GM18519 (cell line): ENCODE data around the gene OR1N2.
"Not testable (repeated sequence)": the region's sequence is repeated elsewhere in the genome, so short reads cannot be mapped to it uniquely, and the experiment has no call there.

Source experiments
- ATAC-seq: cut with Tn5 transposase; IDR thresholded peaks from one replicate; pipeline ENCODE4 v1.9.1; 2021; ENCODE audit warnings: mild to moderate bottlenecking, moderate library complexity; ENCODE audit not compliant: unreplicated experiment, low FRiP score

Gene OR1N2, protein sequence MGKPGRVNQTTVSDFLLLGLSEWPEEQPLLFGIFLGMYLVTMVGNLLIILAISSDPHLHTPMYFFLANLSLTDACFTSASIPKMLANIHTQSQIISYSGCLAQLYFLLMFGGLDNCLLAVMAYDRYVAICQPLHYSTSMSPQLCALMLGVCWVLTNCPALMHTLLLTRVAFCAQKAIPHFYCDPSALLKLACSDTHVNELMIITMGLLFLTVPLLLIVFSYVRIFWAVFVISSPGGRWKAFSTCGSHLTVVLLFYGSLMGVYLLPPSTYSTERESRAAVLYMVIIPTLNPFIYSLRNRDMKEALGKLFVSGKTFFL

GRCh38 chr9:122552812-122553211, at the start of gene OR1N2:
TSS of gene OR1N2 (plus strand) at chr9:122553112. CDS start at chr9:122553212, 100 bp downstream.
- no peak for ATAC-seq

GRCh38 chr9:122506964-122507363, 45.9 kb upstream of the OR1N2 start:
- no peak for ATAC-seq

DNA sequence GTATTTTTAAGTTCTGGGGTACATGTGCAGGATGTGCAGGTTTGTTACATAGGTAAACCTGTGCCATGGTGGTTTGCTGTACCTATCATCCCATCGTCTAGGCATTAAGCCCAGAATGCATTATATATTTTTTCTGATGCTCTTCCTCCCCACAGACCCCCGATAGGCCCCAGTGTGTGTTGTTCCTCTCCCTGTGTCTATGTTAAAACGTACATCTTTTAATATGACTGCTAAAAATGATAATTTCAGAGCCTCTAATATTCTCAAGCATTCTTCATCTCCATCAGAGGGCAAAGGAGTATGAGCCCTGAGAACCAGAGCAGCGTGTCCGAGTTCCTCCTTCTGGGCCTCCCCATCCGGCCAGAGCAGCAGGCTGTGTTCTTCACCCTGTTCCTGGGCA, 42.4 kb upstream of the OR1N2 start, which contains the start of gene OR1J2:
OR1J2 (plus strand) TSS at position 301 of the 400 bp plus-strand sequence; CDS start at position 301, 0 bp downstream.
- no peak for ATAC-seq

DNA sequence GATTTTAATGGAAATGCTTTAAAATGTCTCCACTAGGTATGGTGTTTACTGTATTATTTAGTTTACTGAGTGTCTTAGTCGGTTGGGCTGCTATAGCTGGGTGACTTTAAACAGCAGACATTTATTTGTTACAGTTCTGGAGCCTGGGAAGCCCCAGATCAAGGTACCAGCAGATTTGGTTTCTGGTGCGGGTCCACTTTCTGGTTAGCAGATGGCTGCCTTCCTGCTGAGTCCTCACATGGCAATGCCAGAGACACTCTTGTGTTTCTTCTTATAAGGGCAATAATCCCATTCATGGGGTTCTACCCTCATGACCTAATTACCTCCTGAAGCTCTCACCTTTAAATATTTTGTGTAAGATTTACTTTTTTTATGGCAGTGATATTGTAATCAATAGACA, 34.7 kb upstream of the OR1N2 start:
- no peak for ATAC-seq

- no peak for ATAC-seq
Measured at GRCh38 chr9:122518841-122519240, 34.1 kb upstream of the OR1N2 start, which contains the start of gene OR1J4. TSS of gene OR1J4 (plus strand) at chr9:122519141. CDS start at chr9:122519141, 0 bp downstream.

DNA sequence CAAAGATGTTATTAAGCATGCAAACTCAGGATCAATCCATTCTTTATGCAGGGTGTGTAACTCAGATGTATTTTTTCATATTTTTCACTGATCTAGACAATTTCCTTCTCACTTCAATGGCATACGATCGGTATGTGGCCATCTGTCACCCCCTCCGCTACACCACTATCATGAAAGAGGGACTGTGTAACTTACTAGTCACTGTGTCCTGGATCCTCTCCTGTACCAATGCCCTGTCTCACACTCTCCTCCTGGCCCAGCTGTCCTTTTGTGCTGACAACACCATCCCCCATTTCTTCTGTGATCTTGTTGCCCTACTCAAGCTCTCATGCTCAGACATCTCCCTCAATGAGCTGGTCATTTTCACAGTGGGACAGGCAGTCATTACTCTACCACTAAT, 33.5 kb upstream of the OR1N2 start:
- no peak for ATAC-seq

GRCh38 chr9:122526602-122527001, 26.3 kb upstream of the OR1N2 start:
- no peak for ATAC-seq

GRCh38 chr9:122527193-122527592, 25.7 kb upstream of the OR1N2 start, which contains the start of gene OR1N1:
TSS of gene OR1N1 (minus strand) at chr9:122527293. CDS start at chr9:122527293, 0 bp downstream.
- no peak for ATAC-seq

GRCh38 chr9:122531157-122531556, 21.8 kb upstream of the OR1N2 start:
- ATAC-seq: not testable (repeated sequence)

DNA sequence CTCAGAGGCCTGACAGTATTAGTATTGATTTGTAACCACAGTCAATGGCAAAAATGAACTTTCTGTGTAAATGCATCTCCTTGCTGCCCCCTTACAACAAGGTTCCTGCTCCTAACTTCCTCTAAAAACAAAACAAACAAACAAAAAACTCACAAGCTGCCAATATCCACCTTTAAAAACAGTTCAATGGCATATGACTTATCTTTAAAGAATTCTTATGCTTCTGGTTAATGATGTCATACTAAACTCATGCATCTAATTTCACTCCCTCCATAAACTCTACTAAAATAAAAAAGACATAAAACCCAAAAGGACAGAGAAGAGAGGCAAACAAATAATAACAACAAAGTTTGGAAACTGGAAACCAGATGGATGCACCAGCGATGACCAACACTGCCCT, 16.8 kb upstream of the OR1N2 start:
- ATAC-seq: no peak

GRCh38 chr9:122537066-122537465, 15.8 kb upstream of the OR1N2 start:
- not testable (repeated sequence) for ATAC-seq

DNA sequence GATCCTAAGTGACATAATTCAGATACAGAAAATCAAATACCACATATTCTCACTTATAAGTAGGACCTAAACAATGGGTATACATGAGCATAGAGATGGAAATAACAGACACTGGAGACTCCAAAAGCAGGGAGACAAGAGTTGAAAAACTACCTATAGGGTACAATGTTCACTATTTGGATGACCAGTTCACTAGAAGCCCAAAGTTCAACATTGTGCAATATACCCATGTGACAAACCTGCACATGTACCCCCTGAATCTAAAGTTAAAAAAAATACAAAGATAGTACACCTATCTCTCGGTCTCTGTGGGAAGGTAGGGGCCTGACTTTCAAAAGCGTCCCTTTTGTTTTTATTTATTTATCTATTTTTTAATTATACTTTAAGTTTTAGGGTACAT, 14.2 kb upstream of the OR1N2 start:
- no peak for ATAC-seq

GRCh38 chr9:122546196-122546595, 6.7 kb upstream of the OR1N2 start:
- no peak for ATAC-seq

GRCh38 chr9:122551371-122551770, 1.5 kb upstream of the OR1N2 start:
- no peak for ATAC-seq

DNA sequence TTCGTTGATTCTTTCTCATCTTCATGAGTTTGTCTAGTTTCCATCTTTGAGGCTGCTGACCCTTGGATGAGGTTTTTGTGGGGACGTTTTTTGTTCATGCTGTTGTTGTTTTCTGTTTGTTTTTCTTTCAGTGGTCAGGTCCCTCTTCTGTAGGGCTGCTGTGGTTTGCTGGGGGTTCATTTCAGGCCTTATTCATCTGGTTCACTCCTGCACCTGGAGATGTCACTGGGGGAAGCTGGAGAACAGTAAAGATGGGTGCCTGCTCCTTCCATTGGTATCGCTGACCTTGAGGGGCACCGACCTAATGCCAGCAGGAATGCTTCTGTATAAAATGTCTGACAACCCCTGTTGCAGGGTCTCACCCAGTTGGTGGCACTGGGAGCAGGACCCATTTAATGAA, 8.5 kb downstream of the OR1N2 start:
- no peak for ATAC-seq

- ATAC-seq: no peak
Measured at GRCh38 chr9:122562134-122562760, 9.3 kb downstream of the OR1N2 start.

DNA sequence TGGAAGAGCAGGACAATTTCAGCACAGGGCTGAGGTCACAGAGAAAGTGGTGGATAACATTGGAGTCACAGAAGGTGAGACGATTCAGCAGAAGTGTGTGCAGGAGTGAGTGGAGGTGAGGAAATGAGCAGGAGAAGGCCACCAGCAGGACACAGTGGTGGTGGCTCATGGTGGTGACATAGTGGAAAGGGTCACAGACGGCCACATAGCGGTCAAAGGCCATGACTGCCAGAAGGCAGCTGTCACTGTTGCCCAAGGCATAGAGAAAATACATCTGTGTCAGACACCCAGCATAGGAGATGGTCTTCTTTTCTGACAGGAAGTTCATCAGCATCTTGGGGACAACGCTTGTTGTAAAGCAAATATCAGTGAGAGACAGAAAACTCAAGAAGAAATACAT, 15.0 kb downstream of the OR1N2 start:
- no peak for ATAC-seq

GRCh38 chr9:122572456-122572855, 19.5 kb downstream of the OR1N2 start:
- no peak for ATAC-seq

DNA sequence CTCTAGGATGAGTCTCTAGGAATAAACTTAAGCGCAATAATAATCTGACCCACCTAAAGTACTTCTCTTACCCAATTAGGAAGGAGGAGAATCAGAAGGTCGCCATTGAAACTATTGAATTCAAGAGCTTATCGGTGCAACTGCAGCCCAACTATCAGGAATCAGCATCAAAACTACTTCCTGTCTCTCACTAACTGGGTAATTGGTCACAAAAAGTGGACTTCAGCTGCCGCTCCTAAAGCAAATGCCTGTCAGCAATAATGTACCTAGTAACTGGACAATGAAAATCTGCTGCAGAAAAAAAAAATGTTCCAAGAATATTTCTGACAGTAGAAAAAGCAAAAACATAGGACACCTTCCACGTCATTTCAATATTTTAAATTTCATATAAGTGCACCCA, 27.0 kb downstream of the OR1N2 start:
- no peak for ATAC-seq

- no peak for ATAC-seq
Measured at GRCh38 chr9:122580360-122580759, 27.4 kb downstream of the OR1N2 start.

DNA sequence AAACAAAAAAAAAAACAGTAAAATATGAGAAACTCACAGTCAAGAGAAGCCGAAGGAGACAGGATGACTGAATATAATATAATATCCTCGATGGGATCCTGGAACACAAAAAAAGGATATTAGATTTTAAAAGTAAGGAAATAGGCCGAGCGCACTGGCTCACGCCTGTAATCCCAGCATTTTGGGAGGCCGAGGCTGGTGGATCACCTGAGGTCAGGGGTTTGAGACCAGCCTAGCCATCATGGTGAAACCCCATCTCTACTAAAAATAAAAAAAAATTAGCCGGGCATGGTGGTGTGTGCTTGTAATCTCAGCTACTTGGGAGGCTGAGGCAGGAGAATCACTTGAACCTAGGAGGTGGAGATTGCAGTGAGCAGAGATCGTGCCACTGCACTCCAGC, 30.4 kb downstream of the OR1N2 start, which contains the start of gene OR1L8:
OR1L8 (minus strand) TSS at position 101 of the 400 bp plus-strand sequence. CDS start 14,907 bp downstream, outside the sequence.
- not testable (repeated sequence) for ATAC-seq
